Measurements from ENCODE around the gene GABRA5.

DNA sequence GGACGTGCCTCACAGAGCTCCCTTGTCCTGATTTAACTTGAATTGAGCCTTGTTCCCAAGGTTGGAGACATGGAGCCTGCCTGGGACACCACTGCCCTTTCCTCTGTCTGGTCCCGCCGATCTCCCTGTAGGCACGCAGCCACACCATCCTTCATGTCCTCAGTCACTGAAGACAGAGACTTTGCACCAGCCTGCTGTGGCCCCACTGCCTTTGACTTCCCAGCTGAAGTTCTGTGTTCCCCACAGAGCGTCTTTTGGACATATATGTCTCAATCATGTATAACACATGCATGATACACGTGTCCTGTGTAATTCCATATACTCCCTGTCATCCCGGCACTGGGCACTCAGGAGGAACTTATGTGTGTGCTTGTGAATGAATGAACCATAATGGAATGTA lies 23.6 kb downstream of the GABRA5 start:
- TF ChIP-seq CTCF (IDR thresholded peaks at IDR 0.05) (no peak), REST (IDR thresholded peaks at IDR 0.05; ENCODE audit: insufficient read depth in 1 of 2, low read depth in 2 of 2, low read length in 1 of 2) (no peak)

Data from Panc1 (cell line).